Mesothelial cell of epicardium (in vitro differentiated cells): ENCODE data around the gene LAMA3. TPM values are rescaled to one million over a fixed set of nuclear protein-coding genes. Genes with fewer than 3 reads are reported as not detected.

Source experiments
- DNase-seq, 2 experiments: peaks; one replicate each; pipeline ENCODE4 v3.0.0; 2021; ENCODE audit warnings: low spot score in 2 of 2; ENCODE audit not compliant: unreplicated experiment in 2 of 2
- H3K27ac Mint-ChIP-seq: 2 replicates; pipeline ENCODE4 v1.8.0; 2021; ENCODE audit warnings: mixed read lengths
- H3K27me3 Mint-ChIP-seq: 2 replicates; pipeline ENCODE4 v1.8.0; 2021; ENCODE audit warnings: low read depth, mixed read lengths
- H3K36me3 Mint-ChIP-seq: 2 replicates; pipeline ENCODE4 v1.8.0; 2021; ENCODE audit warnings: mixed read lengths
- H3K4me1 Mint-ChIP-seq: 2 replicates; pipeline ENCODE4 v1.8.0; 2021; ENCODE audit warnings: mixed read lengths
- H3K4me3 Mint-ChIP-seq: 2 replicates; pipeline ENCODE4 v1.8.0; 2021; ENCODE audit warnings: mild to moderate bottlenecking, moderate library complexity, mixed read lengths
- H3K9me3 Mint-ChIP-seq: 2 replicates; pipeline ENCODE4 v1.8.0; 2021; ENCODE audit warnings: mixed read lengths
- total RNA-seq: library from RNA; stranded (reverse); gene quantifications from 3 replicates; pipeline ENCODE4 v1.2.1, GENCODE V29; 2021
- TF ChIP-seq, protein P1 (sequence below): fragments of 200-600 bp; sonication (generic); IDR thresholded peaks from one replicate; pipeline ENCODE4 v1.5.0; 2021; ENCODE audit warnings: antibody characterized with exemption; ENCODE audit not compliant: unreplicated experiment

Gene LAMA3
- total RNA-seq, 1 donor from 2014 or later, result 6.7 TPM

DNA sequence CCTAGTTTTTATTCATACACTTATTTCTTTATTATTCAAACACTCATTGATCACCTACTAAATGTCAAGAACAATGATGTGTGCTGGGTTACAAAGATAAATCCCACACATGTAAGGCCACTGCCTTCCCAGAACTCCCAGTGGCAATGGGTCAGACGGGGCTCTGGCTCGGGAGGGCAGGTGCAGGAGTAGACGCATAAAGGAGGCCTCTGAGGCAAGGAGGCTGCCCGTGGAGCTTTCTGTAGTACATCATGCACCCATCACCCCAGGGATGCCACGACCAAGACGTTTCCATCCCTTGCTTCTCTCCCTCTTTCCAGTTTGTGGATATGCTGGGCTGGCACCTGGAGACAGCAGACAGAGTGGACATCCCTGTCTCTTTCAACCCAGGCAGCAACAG is 172.1 kb downstream of the LAMA3 start:
- no peak for DNase-seq
- no peak overlapping the region for H3K27ac Mint-ChIP-seq
- no peaks in the 10 kb centered on the region for H3K36me3 Mint-ChIP-seq
- H3K4me1 Mint-ChIP-seq, result peaks cover 24% of the 10 kb centered on the region
- no peaks in the 10 kb centered on the region for H3K9me3 Mint-ChIP-seq
- TF ChIP-seq, protein P1, sequence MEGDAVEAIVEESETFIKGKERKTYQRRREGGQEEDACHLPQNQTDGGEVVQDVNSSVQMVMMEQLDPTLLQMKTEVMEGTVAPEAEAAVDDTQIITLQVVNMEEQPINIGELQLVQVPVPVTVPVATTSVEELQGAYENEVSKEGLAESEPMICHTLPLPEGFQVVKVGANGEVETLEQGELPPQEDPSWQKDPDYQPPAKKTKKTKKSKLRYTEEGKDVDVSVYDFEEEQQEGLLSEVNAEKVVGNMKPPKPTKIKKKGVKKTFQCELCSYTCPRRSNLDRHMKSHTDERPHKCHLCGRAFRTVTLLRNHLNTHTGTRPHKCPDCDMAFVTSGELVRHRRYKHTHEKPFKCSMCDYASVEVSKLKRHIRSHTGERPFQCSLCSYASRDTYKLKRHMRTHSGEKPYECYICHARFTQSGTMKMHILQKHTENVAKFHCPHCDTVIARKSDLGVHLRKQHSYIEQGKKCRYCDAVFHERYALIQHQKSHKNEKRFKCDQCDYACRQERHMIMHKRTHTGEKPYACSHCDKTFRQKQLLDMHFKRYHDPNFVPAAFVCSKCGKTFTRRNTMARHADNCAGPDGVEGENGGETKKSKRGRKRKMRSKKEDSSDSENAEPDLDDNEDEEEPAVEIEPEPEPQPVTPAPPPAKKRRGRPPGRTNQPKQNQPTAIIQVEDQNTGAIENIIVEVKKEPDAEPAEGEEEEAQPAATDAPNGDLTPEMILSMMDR, result no peak
- no peak overlapping the region for H3K4me3 Mint-ChIP-seq
- peaks cover 8% of the 10 kb centered on the region for H3K27me3 Mint-ChIP-seq

DNA sequence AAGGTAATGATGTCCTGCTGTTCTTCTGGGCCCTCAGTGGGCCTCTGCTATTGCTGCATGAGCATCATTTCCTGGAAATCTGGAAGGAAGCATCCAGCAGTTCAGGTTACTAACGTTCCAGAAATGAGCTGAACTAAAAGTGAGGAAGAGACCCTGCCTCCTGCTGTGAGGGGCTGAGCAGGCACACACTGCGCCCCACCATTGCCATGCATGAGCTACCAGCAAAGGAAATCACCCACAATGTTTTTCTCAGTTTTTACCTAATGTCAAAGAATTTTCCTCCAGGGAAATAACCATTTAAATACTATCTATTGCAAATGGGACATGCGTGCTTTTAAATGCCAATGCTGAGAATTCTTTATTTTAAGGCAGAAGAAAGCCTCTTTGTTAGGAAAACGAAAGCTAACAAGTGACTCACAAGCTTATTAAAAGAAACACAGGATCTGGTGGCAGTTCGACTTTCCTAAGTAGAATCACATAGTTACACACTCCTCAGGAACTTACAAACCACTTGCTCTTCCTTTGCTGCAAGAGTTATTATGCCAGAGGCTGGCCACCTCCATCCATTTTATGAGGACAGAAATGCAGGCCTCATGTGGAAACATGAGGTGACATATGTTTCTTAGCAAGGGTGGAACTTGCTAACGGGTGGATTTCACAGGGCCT is 172.7 kb downstream of the LAMA3 start:
- no peak for DNase-seq
- Mint-ChIP-seq H3K36me3 (no peaks in the 10 kb centered on the region), H3K9me3 (no peaks in the 10 kb centered on the region), H3K4me1 (peaks cover 21% of the 10 kb centered on the region), H3K4me3 (no peak overlapping the region), H3K27ac (peak overlapping the region; percentile 4), H3K27me3 (peaks cover 3% of the 10 kb centered on the region)
- TF ChIP-seq, protein P1, result no peak

DNA sequence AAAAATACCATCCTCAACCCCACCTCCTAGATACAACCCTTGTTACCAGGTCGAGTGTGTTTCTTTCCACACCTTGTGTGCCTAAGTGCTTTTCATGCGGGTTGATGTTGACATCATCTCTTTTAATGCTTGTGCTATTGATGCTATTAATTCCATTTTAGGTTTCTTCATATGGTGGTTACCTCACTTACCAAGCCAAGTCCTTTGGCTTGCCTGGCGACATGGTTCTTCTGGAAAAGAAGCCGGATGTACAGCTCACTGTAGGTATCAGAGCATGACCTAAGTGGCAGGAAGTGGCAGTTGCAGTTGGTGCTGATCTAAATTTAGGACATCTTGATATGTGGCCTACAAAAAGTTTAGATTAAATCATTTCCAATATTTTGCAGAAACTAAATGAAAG is 175.4 kb downstream of the LAMA3 start:
- Mint-ChIP-seq H3K27ac (no peak overlapping the region), H3K27me3 (peaks cover 9% of the 10 kb centered on the region), H3K9me3 (no peaks in the 10 kb centered on the region), H3K4me1 (peaks cover 21% of the 10 kb centered on the region), H3K36me3 (no peaks in the 10 kb centered on the region), H3K4me3 (no peak overlapping the region)
- TF ChIP-seq, protein P1, result no peak
- no peak for DNase-seq

DNA sequence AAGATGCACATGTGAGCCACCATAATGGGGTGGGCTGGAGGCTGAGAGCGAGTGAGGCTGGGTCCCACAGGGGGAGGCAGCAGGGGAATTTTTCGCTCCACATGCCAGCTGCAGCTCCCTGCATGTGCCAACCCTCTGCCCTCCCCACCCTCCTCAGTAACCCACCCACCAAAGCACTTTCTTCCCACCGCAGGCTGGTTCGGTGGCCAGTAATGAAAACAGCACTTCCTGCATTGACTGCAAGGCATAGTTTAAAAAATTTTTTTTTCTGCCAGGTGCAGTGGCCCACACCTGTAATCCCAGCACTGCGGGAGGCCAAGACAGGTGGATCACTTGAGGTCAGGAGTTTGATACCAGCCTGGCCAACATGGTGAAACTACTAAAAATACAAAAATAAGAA is 177.8 kb downstream of the LAMA3 start:
- Mint-ChIP-seq H3K27ac (no peak overlapping the region), H3K27me3 (peaks cover 9% of the 10 kb centered on the region), H3K36me3 (no peaks in the 10 kb centered on the region), H3K9me3 (no peaks in the 10 kb centered on the region), H3K4me3 (no peak overlapping the region), H3K4me1 (peaks cover 20% of the 10 kb centered on the region)
- no peak for DNase-seq
- TF ChIP-seq, protein P1, result no peak

DNA sequence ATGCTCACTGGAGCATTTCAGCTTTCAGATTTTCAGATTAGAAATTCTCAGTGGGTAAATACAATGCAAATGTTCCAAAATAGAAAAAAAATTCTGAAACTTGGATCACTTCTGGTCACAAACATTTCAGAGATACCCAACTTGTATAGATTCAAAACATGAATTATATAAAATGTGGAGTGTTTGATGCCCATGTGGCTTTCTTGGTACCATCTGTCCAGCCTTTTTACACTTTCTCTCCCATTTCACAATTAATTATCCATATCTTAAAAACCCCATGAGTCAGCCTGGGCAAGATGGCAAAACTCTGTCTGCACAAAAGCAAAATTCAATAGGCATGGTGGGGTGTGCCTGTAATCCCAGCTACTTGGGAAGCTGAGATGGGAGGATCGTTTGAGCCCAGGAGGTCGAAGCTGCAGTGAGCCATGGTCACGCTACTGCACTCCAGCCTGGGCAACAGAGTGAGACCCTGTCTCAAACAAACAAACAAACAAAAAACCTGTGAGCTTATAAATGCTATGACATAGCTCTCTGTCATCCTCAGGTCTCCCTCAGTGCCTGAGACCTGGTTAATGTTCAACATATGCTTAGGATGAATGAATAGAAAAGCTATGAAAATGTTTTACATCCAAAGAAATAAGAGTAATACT is 179.0 kb downstream of the LAMA3 start:
- H3K9me3 Mint-ChIP-seq, result no peaks in the 10 kb centered on the region
- no peaks in the 10 kb centered on the region for H3K36me3 Mint-ChIP-seq
- DNase-seq, result no peak
- peaks cover 9% of the 10 kb centered on the region for H3K27me3 Mint-ChIP-seq
- H3K4me3 Mint-ChIP-seq, result no peak overlapping the region
- H3K27ac Mint-ChIP-seq, result no peak overlapping the region
- TF ChIP-seq, protein P1, result no peak
- H3K4me1 Mint-ChIP-seq, result peaks cover 27% of the 10 kb centered on the region
